Stomach (tissue), 9 donors: ENCODE data around the gene WDR12. TPM values are rescaled to one million over a fixed set of nuclear protein-coding genes. Genes with fewer than 3 reads are reported as not detected.
"Not testable (repeated sequence)": the region's sequence is repeated elsewhere in the genome, so short reads cannot be mapped to it uniquely, and the experiment has no call there.

Source experiments
- DNase-seq, 2 donors: peaks; one replicate each; pipeline versions ENCODE4 v3.0.0 to v3.0.0-alpha.2; 2013 to 2019
- H3K27ac ChIP-seq, 5 donors: fragments of 200-600 bp in 4 of 5; sonication (generic) in 4 of 5; one replicate each; pipeline ENCODE4 v1.5.1; 2013 to 2019; ENCODE audit warnings: mild to moderate bottlenecking in 1 of 5, moderate library complexity in 1 of 5
- H3K27me3 ChIP-seq, 3 donors: fragments of 200-600 bp; sonication (generic); one replicate each; pipeline ENCODE4 v1.5.1; 2017 to 2019; ENCODE audit warnings: mixed run types in 1 of 3
- H3K36me3 ChIP-seq, 4 donors: fragments of 200-600 bp; sonication (generic); 1 replicate in 3 of 4; 2 replicates in 1 of 4; pipeline ENCODE4 v1.5.1; 2016 to 2019
- H3K4me1 ChIP-seq, 4 donors: fragments of 200-600 bp; sonication (generic); one replicate each; pipeline ENCODE4 v1.5.1; 2016 to 2019
- H3K4me3 ChIP-seq, 4 donors: fragments of 200-600 bp; sonication (generic) in 3 of 4; one replicate each; pipeline ENCODE4 v1.5.1; 2016 to 2019; ENCODE audit warnings: mild to moderate bottlenecking in 1 of 4
- H3K9me3 ChIP-seq, 4 donors: fragments of 200-600 bp; sonication (generic); one replicate each; pipeline ENCODE4 v1.5.1; 2016 to 2019
- CTCF ChIP-seq, 7 experiments: fragments of 450-650 bp in 4 of 7; fragments of 200-600 bp in 3 of 7; sonication (generic) in 3 of 7; IDR thresholded peaks; one replicate each; pipeline ENCODE4 v1.5.1; 2016 to 2019; ENCODE audit warnings: antibody characterized with exemption in 7 of 7, control low read depth in 2 of 7, mild to moderate bottlenecking in 1 of 7
- EP300 ChIP-seq: sonication (generic); formaldehyde crosslinking; IDR thresholded peaks from one replicate; pipeline ENCODE4 v1.6.1; 2017; ENCODE audit warnings: antibody characterized with exemption
- POLR2A ChIP-seq, 4 donors: fragments of 450-650 bp; IDR thresholded peaks; one replicate each; pipeline ENCODE4 v1.6.1; 2016; ENCODE audit warnings: antibody characterized with exemption in 4 of 4, control low read depth in 2 of 4, mild to moderate bottlenecking in 1 of 4, moderate library complexity in 1 of 4
- POLR2AphosphoS5 ChIP-seq, 3 donors: sonication (generic); formaldehyde crosslinking; IDR thresholded peaks; one replicate each; pipeline ENCODE4 v1.6.1; 2016; ENCODE audit warnings: antibody characterized with exemption in 3 of 3
- WGBS, 5 donors: extraction: QIAGEN DNeasy Blood & Tissue Kit in 3 of 5; methylation state at CpG; one replicate each; pipeline versions ENCODE4 v1.1.5 to v1.1.7; 2013 to 2018; 5-methylcytosine and 5-hydroxymethylcytosine counted together
- intact Hi-C: fragments of 100-400 bp; cut with DNase I; formaldehyde crosslinking; loops from one replicate; pipeline ENCODE4 v1.15.1; 2023; ENCODE audit warnings: low total_unique reads
- polyA plus RNA-seq, 3 donors: library from polyadenylated mRNA; stranded (reverse); fragments of 200-250 nt; gene quantifications; one replicate each; pipeline ENCODE4 v1.2.3, GENCODE V29; 2013
- total RNA-seq, 5 donors: library from RNA; depleted of rRNA; stranded (reverse); fragments of >200 nt; gene quantifications; one replicate each; pipeline versions ENCODE4 v1.1.0 to v1.2.3, GENCODE V29; 2014 to 2016
- donor health status: healthy with polysubstance abuse.
- donor health status: Bipolar disorder and iron deficiency.
- donor health status: healthy.

The WDR12 gene
- total and polyA plus RNA-seq, 8 donors: 1.7 to 40.9 (median 10.1) TPM; not detected in 1

GRCh38 chr2:202932425-202933138 is 21.1 kb upstream of the WDR12 start:
- DNase-seq: no peak
- H3K9me3 ChIP-seq: no peaks in the 10 kb centered on the region
- H3K4me3 ChIP-seq: no peak overlapping the region
- intact Hi-C loops: no loop called here
- H3K4me1 ChIP-seq: no peaks in the 10 kb centered on the region
- TF ChIP-seq POLR2A (IDR thresholded peaks at IDR 0.05): no peak
- TF ChIP-seq POLR2AphosphoS5 (IDR thresholded peaks at IDR 0.05): no peak
- TF ChIP-seq EP300: no peak
- TF ChIP-seq CTCF (IDR thresholded peaks at IDR 0.05): no peak
- H3K27ac ChIP-seq: no peak overlapping the region
- 92 to 98% (median 94%) methylated on average over 3 of the region's 3 CpGs for WGBS, 5 donors
- H3K27me3 ChIP-seq: no peaks in the 10 kb centered on the region
- peaks cover 0 to 47% (median 22%) of the 10 kb centered on the region in 4 donors for H3K36me3 ChIP-seq

- Histone ChIP-seq H3K4me3 (no peak overlapping the region), H3K4me1 (peaks cover 0 to 2% (median under 1%) of the 10 kb centered on the region in 4 donors), H3K27ac (no peak overlapping the region), H3K9me3 (no peaks in the 10 kb centered on the region), H3K27me3 (no peaks in the 10 kb centered on the region), H3K36me3 (peaks cover 0 to 41% (median 29%) of the 10 kb centered on the region in 4 donors)
- DNase-seq: no peak
- 83 to 100% (median 94%) methylated on average over 1 of the region's 1 CpG for WGBS, 5 donors
- TF ChIP-seq POLR2AphosphoS5 (IDR thresholded peaks at IDR 0.05) (no peak), POLR2A (IDR thresholded peaks at IDR 0.05) (no peak), EP300 (no peak), CTCF (IDR thresholded peaks at IDR 0.05) (no peak)
- intact Hi-C loops: no loop called here
Observed at GRCh38 chr2:202918860-202919259, 7.4 kb upstream of the WDR12 start.

- peak in 1 of 2 donors; percentile 16 for DNase-seq
- H3K9me3 ChIP-seq, H3K36me3 ChIP-seq, intact Hi-C loops, H3K27me3 ChIP-seq: not testable (repeated sequence)
- 2 to 4% (median 3%) methylated on average over 6 to 21 of the region's 49 CpGs for WGBS, 5 donors
- Histone ChIP-seq H3K27ac (peak overlapping the region; percentile 73 to 93 (median 91)), H3K4me3 (peak overlapping the region; percentile 60 to 87 (median 78)), H3K4me1 (peaks cover 13 to 46% (median 31%) of the 10 kb centered on the region in 4 donors)
Observed at GRCh38 chr2:202912342-202913201, 1.1 kb upstream of the WDR12 start.

GRCh38 chr2:202911203-202911511 is 316 bp downstream of the WDR12 start:
- DNase-seq: no peak
- WGBS, 5 donors: 0 to 1% (median 0%) methylated on average over 8 of the region's 8 CpGs
- H3K27ac ChIP-seq: peak overlapping the region; percentile 73 to 93 (median 91)

More at GRCh38 chr2:202911203-202911511, 316 bp downstream of the WDR12 start:
- Histone ChIP-seq H3K9me3 (no peaks in the 10 kb centered on the region), H3K36me3 (peaks cover 0 to 9% (median 8%) of the 10 kb centered on the region in 4 donors), H3K27me3 (no peaks in the 10 kb centered on the region), H3K4me3 (peak overlapping the region; percentile 60 to 87 (median 78)), H3K4me1 (peaks cover 13 to 46% (median 31%) of the 10 kb centered on the region in 4 donors)
- intact Hi-C loops: no loop called here
- TF ChIP-seq CTCF (IDR thresholded peaks at IDR 0.05): no peak
- TF ChIP-seq EP300: no peak
- no peak for TF ChIP-seq POLR2AphosphoS5 (IDR thresholded peaks at IDR 0.05)
- no peak for TF ChIP-seq POLR2A (IDR thresholded peaks at IDR 0.05)
